NCI-H510A treated with DMSO at 0.1 percent for 48 hours (cell line): ENCODE results near the gene GSX1.

Source experiments
- DNase-seq: peaks from one replicate; lab custom pipeline; 2025; lab: John Stamatoyannopoulos, UW

The GSX1 gene

DNA sequence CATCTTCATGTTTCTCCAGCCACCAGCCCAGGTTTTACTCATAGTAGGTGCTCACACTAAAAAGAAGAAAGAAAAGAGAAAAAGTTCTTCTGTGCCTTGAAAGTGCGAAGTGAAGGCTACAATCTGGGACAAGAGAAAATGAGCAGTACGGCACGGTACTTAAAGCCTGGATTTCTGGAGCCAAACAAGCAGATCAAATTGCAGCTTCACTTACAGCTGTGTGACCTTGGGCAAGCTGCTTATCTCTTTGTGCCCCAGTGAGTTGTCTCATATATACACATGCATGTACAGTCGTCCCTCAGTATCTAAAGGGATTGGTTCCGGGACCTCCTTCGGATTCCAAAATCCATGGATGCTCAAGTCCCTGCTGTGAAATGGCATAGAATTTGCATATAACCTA, 41.8 kb downstream of the GSX1 start:
- DNase-seq = peak; percentile 16

DNA sequence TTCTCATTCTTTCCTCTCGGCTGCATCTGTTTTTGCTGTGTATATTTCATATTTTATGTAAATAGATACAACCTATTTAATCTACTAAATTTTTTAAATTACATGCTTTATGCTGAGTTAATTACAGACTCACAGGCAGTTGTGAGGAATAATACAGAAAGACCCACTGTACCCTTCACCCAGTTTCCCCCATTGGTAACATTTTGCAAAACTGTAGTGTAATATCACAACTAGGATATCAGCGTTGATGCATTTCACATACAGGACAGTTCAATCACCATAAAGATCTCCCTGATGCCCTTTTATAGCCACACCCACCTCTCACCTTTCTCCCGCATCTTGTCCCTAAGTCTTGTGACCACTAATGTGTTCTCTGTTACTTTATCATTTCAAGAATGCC, 43.5 kb downstream of the GSX1 start:
- DNase-seq = no peak

DNA sequence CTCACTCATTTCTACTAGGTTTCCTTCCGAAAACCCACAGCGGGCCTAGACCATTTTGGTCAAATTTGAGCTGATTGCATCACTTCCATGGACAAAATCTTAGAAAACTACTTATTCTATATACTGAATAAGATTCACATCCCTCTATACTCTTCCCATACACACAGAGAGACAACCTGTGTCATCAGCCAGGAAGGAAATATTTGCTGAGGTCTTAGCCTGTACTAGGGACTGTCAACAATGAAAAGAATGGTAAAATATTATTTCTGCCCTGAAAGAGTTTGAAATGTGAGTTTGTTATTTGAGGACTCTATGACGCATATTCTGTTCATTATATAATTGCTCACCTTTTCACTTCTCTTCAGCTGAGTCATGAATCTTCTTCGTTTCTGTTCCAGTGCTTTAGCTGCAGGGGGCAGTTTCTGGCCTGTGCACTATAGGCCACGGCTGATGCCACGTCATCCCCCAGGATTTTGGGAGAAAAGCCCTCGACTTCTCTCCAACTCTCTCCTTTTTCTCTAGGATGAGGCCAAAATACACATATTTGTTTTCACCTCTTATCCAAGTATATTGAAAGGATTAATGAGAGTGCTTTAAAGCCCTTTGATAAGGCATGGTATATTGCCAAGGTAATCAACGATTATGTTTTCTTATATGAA, 47.7 kb downstream of the GSX1 start:
- no peak for DNase-seq

DNA sequence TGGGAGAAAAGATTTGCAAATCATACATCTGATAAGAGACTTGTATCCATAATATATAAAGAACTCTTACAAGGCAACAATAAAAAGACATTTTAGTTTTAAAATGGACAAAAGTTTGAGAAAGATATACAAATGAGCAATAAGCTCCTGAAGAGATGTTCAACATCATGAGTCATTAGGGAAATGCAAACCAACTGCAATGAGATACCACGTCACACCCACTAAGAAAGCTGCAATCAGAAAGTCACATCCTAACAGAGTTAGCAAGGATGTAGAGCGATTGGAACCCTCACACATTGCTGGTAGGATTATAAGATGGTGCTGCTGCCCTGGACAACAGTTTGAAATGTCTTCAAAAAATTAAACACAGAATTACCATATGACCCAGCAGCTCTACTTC, 50.3 kb downstream of the GSX1 start:
- no peak for DNase-seq
